D721Med (cell line): ENCODE results near the gene PTPRM.

Experiments
- DNase-seq: peaks from one replicate; pipeline ENCODE4 v3.0.0; 2011; ENCODE audit warnings: low spot score; ENCODE audit not compliant: insufficient read length
- FAIRE-seq: peaks from 2 replicates; lab custom pipeline; 2011; peaks lifted over from hg19 to GRCh38; lab: Jason Lieb, UNC
- CTCF ChIP-seq: IDR thresholded peaks from 2 replicates; pipeline ENCODE4 v1.5.1; 2012; ENCODE audit warnings: mild to moderate bottlenecking, control low read depth; ENCODE audit not compliant: insufficient read depth; ENCODE audit errors: missing control alignments

PTPRM gene

GRCh38 chr18:8362863-8363262 is 795.7 kb downstream of the PTPRM start:
- DNase-seq (no peak), FAIRE-seq (no peak)
- no peak for TF ChIP-seq CTCF

GRCh38 chr18:8364385-8364784 is 797.3 kb downstream of the PTPRM start:
- TF ChIP-seq CTCF, result no peak
- FAIRE-seq (no peak), DNase-seq (no peak)

GRCh38 chr18:8365006-8365405 is 797.9 kb downstream of the PTPRM start:
- DNase-seq, result no peak
- TF ChIP-seq CTCF, result no peak
- no peak for FAIRE-seq

- no peak for TF ChIP-seq CTCF
- FAIRE-seq, result no peak
- DNase-seq, result no peak
These were observed 798.4 kb downstream of the PTPRM start for GRCh38 chr18:8365528-8365927.

GRCh38 chr18:8366070-8366469 is 799.0 kb downstream of the PTPRM start:
- DNase-seq (no peak), FAIRE-seq (no peak)
- TF ChIP-seq CTCF, result no peak

GRCh38 chr18:8366656-8367055 is 799.5 kb downstream of the PTPRM start:
- FAIRE-seq (no peak), DNase-seq (no peak)
- TF ChIP-seq CTCF, result no peak

GRCh38 chr18:8367217-8367988 is 800.3 kb downstream of the PTPRM start:
- FAIRE-seq (no peak), DNase-seq (peak; percentile 44)
- peak; percentile 21 for TF ChIP-seq CTCF
